Measurements from ENCODE around the gene CARMIL1.

CARMIL1 gene

GRCh38 chr6:25278914-25279747 is at the start of gene CARMIL1:
TSS of gene CARMIL1 (plus strand) at chr6:25279374. CDS start at chr6:25279796, 422 bp downstream.
- peak; percentile 28 to 61 for DNase-seq (ENCODE audit: low read depth in 2 of 2)

- DNase-seq (ENCODE audit: low read depth in 2 of 2): no peak
Measured at GRCh38 chr6:25229671-25230321, 49.4 kb upstream of the CARMIL1 start.

- DNase-seq (ENCODE audit: low read depth in 2 of 2): no peak
Measured at GRCh38 chr6:25232479-25232878, 46.7 kb upstream of the CARMIL1 start.

GRCh38 chr6:25233226-25233625 is 45.9 kb upstream of the CARMIL1 start:
- DNase-seq (ENCODE audit: low read depth in 2 of 2): no peak

GRCh38 chr6:25237579-25237978 is 41.6 kb upstream of the CARMIL1 start:
- DNase-seq (ENCODE audit: low read depth in 2 of 2): no peak

GRCh38 chr6:25239059-25239458 is 40.1 kb upstream of the CARMIL1 start:
- no peak for DNase-seq (ENCODE audit: low read depth in 2 of 2)

- DNase-seq (ENCODE audit: low read depth in 2 of 2): no peak
Measured at GRCh38 chr6:25239498-25239897, 39.7 kb upstream of the CARMIL1 start.

GRCh38 chr6:25242567-25242966 is 36.6 kb upstream of the CARMIL1 start:
- no peak for DNase-seq (ENCODE audit: low read depth in 2 of 2)

- DNase-seq (ENCODE audit: low read depth in 2 of 2): no peak
Measured at GRCh38 chr6:25244865-25245264, 34.3 kb upstream of the CARMIL1 start.

GRCh38 chr6:25248123-25248522 is 31.1 kb upstream of the CARMIL1 start:
- no peak for DNase-seq (ENCODE audit: low read depth in 2 of 2)

GRCh38 chr6:25249133-25249532 is 30.0 kb upstream of the CARMIL1 start:
- no peak for DNase-seq (ENCODE audit: low read depth in 2 of 2)

- DNase-seq (ENCODE audit: low read depth in 2 of 2): no peak
Measured at GRCh38 chr6:25250878-25251277, 28.3 kb upstream of the CARMIL1 start.

GRCh38 chr6:25251426-25251825 is 27.7 kb upstream of the CARMIL1 start:
- no peak for DNase-seq (ENCODE audit: low read depth in 2 of 2)

GRCh38 chr6:25253351-25253750 is 25.8 kb upstream of the CARMIL1 start:
- no peak for DNase-seq (ENCODE audit: low read depth in 2 of 2)

GRCh38 chr6:25254671-25255070 is 24.5 kb upstream of the CARMIL1 start:
- DNase-seq (ENCODE audit: low read depth in 2 of 2): no peak

GRCh38 chr6:25257686-25258348 is 21.4 kb upstream of the CARMIL1 start:
- no peak for DNase-seq (ENCODE audit: low read depth in 2 of 2)

GRCh38 chr6:25259756-25260155 is 19.4 kb upstream of the CARMIL1 start:
- no peak for DNase-seq (ENCODE audit: low read depth in 2 of 2)

- no peak for DNase-seq (ENCODE audit: low read depth in 2 of 2)
Measured at GRCh38 chr6:25263657-25264056, 15.5 kb upstream of the CARMIL1 start.

- no peak for DNase-seq (ENCODE audit: low read depth in 2 of 2)
Measured at GRCh38 chr6:25266456-25267100, 12.6 kb upstream of the CARMIL1 start.

- DNase-seq (ENCODE audit: low read depth in 2 of 2): no peak
Measured at GRCh38 chr6:25267662-25268061, 11.5 kb upstream of the CARMIL1 start.

GRCh38 chr6:25270559-25270958 is 8.6 kb upstream of the CARMIL1 start:
- DNase-seq (ENCODE audit: low read depth in 2 of 2): no peak

- no peak for DNase-seq (ENCODE audit: low read depth in 2 of 2)
Measured at GRCh38 chr6:25275436-25275835, 3.7 kb upstream of the CARMIL1 start.
